Activated B cell treated with CpG ODN at 0.5 μM for 24 hours (primary cell): ENCODE data around the gene XDH. TPM values are rescaled to one million over a fixed set of nuclear protein-coding genes. Genes with fewer than 3 reads are reported as not detected.

Source experiments
- ATAC-seq: fragments of 200-7000 bp; cut with Tn5 transposase; one replicate; pipeline ENCODE4 v1.10.0; 2021; ENCODE audit warnings: low read depth, mild to moderate bottlenecking, moderate library complexity
- CTCF ChIA-PET: fragments of 350-600 bp; sonication (Branson Sonifier 250); formaldehyde crosslinking; loops from one replicate; lab custom pipeline; 2021; ENCODE audit warnings: antibody characterized with exemption; lab: Charles Lee
- POLR2A ChIA-PET: fragments of 350-600 bp; sonication (Branson Sonifier 250); formaldehyde crosslinking; loops from one replicate; lab custom pipeline; 2021; ENCODE audit warnings: antibody characterized with exemption; lab: Charles Lee
- DNase-seq: peaks from one replicate; pipeline ENCODE4 v3.0.0; 2022
- H3K27ac Mint-ChIP-seq: one replicate; pipeline ENCODE4 v1.8.0; 2020; ENCODE audit warnings: mixed read lengths
- H3K27me3 Mint-ChIP-seq: one replicate; pipeline ENCODE4 v1.8.0; 2021; ENCODE audit warnings: mixed read lengths
- H3K36me3 Mint-ChIP-seq: one replicate; pipeline ENCODE4 v1.8.0; 2021; ENCODE audit warnings: low read depth, mixed read lengths
- H3K4me1 Mint-ChIP-seq: one replicate; pipeline ENCODE4 v1.8.0; 2021; ENCODE audit warnings: mixed read lengths
- H3K4me3 Mint-ChIP-seq: one replicate; pipeline ENCODE4 v1.8.0; 2020; ENCODE audit warnings: mild to moderate bottlenecking, mixed read lengths
- H3K9me3 Mint-ChIP-seq: one replicate; pipeline ENCODE4 v1.8.0; 2020; ENCODE audit warnings: mixed read lengths
- CTCF ChIP-seq: fragments of 200-600 bp; IDR thresholded peaks from one replicate; pipeline ENCODE4 v1.8.0; 2022; ENCODE audit warnings: antibody characterized with exemption, mild to moderate bottlenecking
- intact Hi-C: fragments of 100-400 bp; cut with micrococcal nuclease; formaldehyde crosslinking; loops from one replicate; pipeline ENCODE4 v1.15.1; 2024
- total RNA-seq: library from RNA; stranded (reverse); gene quantifications from 2 replicates; pipeline ENCODE4 v1.2.3, GENCODE V29; 2022

XDH gene
- total RNA-seq, 1 donor from 2014 or later = not detected

- no peak for DNase-seq
- H3K27me3 Mint-ChIP-seq = peaks cover 12% of the 10 kb centered on the region
- TF ChIP-seq CTCF = no peak
- H3K4me3 Mint-ChIP-seq = no peak overlapping the region
- no peak for ATAC-seq
- peaks cover under 1% of the 10 kb centered on the region for H3K9me3 Mint-ChIP-seq
- no peaks in the 10 kb centered on the region for H3K4me1 Mint-ChIP-seq
- H3K36me3 Mint-ChIP-seq = no peaks in the 10 kb centered on the region
- intact Hi-C loops = no loop called here
- H3K27ac Mint-ChIP-seq = no peak overlapping the region
- CTCF ChIA-PET = no interaction called here
- POLR2A ChIA-PET = interaction anchor here (0.6 kb wide), 1 partner anchor 800 kb away, joined by 4 read pairs; no protein-coding TSS in a partner anchor
These were observed 9.7 kb downstream of the XDH start for GRCh38 chr2:31404827-31405226.

- POLR2A ChIA-PET = interaction anchor here (0.6 kb wide), 1 partner anchor 801 kb away, joined by 4 read pairs; no protein-coding TSS in a partner anchor
- Mint-ChIP-seq H3K27ac (no peak overlapping the region), H3K27me3 (peaks cover 14% of the 10 kb centered on the region), H3K4me3 (no peak overlapping the region), H3K36me3 (no peaks in the 10 kb centered on the region), H3K9me3 (peaks cover 4% of the 10 kb centered on the region), H3K4me1 (no peaks in the 10 kb centered on the region)
- DNase-seq = no peak
- no peak for ATAC-seq
- CTCF ChIA-PET = no interaction called here
- intact Hi-C loops = no loop called here
- TF ChIP-seq CTCF = no peak
These were observed 10.2 kb downstream of the XDH start for GRCh38 chr2:31404302-31404701.

- no peaks in the 10 kb centered on the region for H3K36me3 Mint-ChIP-seq
- TF ChIP-seq CTCF = no peak
- POLR2A ChIA-PET = no interaction called here
- H3K4me1 Mint-ChIP-seq = no peaks in the 10 kb centered on the region
- no peak for ATAC-seq
- no peak overlapping the region for H3K27ac Mint-ChIP-seq
- peaks cover 23% of the 10 kb centered on the region for H3K27me3 Mint-ChIP-seq
- H3K9me3 Mint-ChIP-seq = peaks cover 4% of the 10 kb centered on the region
- intact Hi-C loops = no loop called here
- no peak for DNase-seq
- CTCF ChIA-PET = no interaction called here
- H3K4me3 Mint-ChIP-seq = no peak overlapping the region
These were observed 12.2 kb downstream of the XDH start for GRCh38 chr2:31402388-31402787.

- Mint-ChIP-seq H3K9me3 (peaks cover 4% of the 10 kb centered on the region), H3K36me3 (no peaks in the 10 kb centered on the region), H3K27ac (no peak overlapping the region), H3K4me1 (no peaks in the 10 kb centered on the region), H3K27me3 (peaks cover 19% of the 10 kb centered on the region), H3K4me3 (no peak overlapping the region)
- POLR2A ChIA-PET = no interaction called here
- CTCF ChIA-PET = no interaction called here
- TF ChIP-seq CTCF = no peak
- ATAC-seq (no peak), DNase-seq (no peak)
- intact Hi-C loops = no loop called here
These were observed 13.0 kb downstream of the XDH start for GRCh38 chr2:31401580-31401979.

GRCh38 chr2:31398881-31399280 lies 15.7 kb downstream of the XDH start:
- POLR2A ChIA-PET = no interaction called here
- Mint-ChIP-seq H3K36me3 (no peaks in the 10 kb centered on the region), H3K27me3 (peaks cover 26% of the 10 kb centered on the region), H3K27ac (no peak overlapping the region), H3K4me1 (no peaks in the 10 kb centered on the region), H3K9me3 (peaks cover 4% of the 10 kb centered on the region), H3K4me3 (no peak overlapping the region)
- DNase-seq (no peak), ATAC-seq (no peak)
- CTCF ChIA-PET = no interaction called here
- TF ChIP-seq CTCF = no peak
- intact Hi-C loops = no loop called here
